NT2/D1 (cell line): ENCODE data around the gene RPLP1.
A peak's percentile ranks its signal among the peaks of the same experiment; 100 is the strongest.

Experiments used
- DNase-seq: peaks from one replicate; pipeline ENCODE4 v3.0.0-alpha.2; 2011; ENCODE audit warnings: low read depth, low spot score
- H3K27me3 ChIP-seq: 2 replicates; pipeline ENCODE4 v1.6.0; 2011; ENCODE audit warnings: mild to moderate bottlenecking; ENCODE audit not compliant: insufficient read length, insufficient read depth
- H3K36me3 ChIP-seq: 2 replicates; pipeline ENCODE4 v1.6.1; 2011; ENCODE audit warnings: mild to moderate bottlenecking, low read length, mixed read lengths; ENCODE audit not compliant: insufficient read depth, insufficient read length
- H3K4me1 ChIP-seq: 2 replicates; pipeline ENCODE4 v1.5.1; 2011; ENCODE audit not compliant: insufficient read depth, insufficient read length
- H3K4me3 ChIP-seq: 2 replicates; pipeline ENCODE4 v1.5.1; 2011; ENCODE audit warnings: low read depth; ENCODE audit not compliant: insufficient read length
- H3K9ac ChIP-seq: 2 replicates; pipeline ENCODE4 v1.6.0; 2011; ENCODE audit warnings: low read depth; ENCODE audit not compliant: insufficient read length
- H3K9me3 ChIP-seq: 2 replicates; pipeline ENCODE4 v1.5.1; 2011; ENCODE audit warnings: mild to moderate bottlenecking, low read length; ENCODE audit not compliant: insufficient read depth
- SUZ12 ChIP-seq: IDR thresholded peaks from 2 replicates; pipeline ENCODE4 v1.6.1; 2011; ENCODE audit not compliant: insufficient read length, insufficient read depth; ENCODE audit errors: extremely low read depth
- YY1 ChIP-seq: IDR thresholded peaks from 2 replicates; pipeline ENCODE4 v1.6.1; 2011; ENCODE audit not compliant: insufficient read length, insufficient read depth
- ZNF274 ChIP-seq: IDR thresholded peaks from 2 replicates; pipeline ENCODE4 v1.6.1; 2011; ENCODE audit warnings: mild to moderate bottlenecking, low read depth, low read length

Gene RPLP1

GRCh38 chr15:69456208-69457166, 3.9 kb downstream of the RPLP1 start:
- no peak for TF ChIP-seq YY1
- no peak for TF ChIP-seq SUZ12
- no peak for TF ChIP-seq ZNF274
- Histone ChIP-seq H3K9ac (no peak overlapping the region), H3K27me3 (no peaks in the 10 kb centered on the region), H3K9me3 (no peaks in the 10 kb centered on the region), H3K4me3 (no peak overlapping the region), H3K4me1 (peaks cover 3% of the 10 kb centered on the region), H3K36me3 (peaks cover 51% of the 10 kb centered on the region)
- no peak for DNase-seq

- Histone ChIP-seq H3K27me3 (no peaks in the 10 kb centered on the region), H3K36me3 (peaks cover 51% of the 10 kb centered on the region), H3K9ac (no peak overlapping the region), H3K9me3 (no peaks in the 10 kb centered on the region), H3K4me1 (peaks cover 10% of the 10 kb centered on the region), H3K4me3 (no peak overlapping the region)
- DNase-seq, result no peak
- TF ChIP-seq SUZ12 (no peak), ZNF274 (no peak), YY1 (no peak)
Observed at GRCh38 chr15:69457304-69458280, 5.0 kb downstream of the RPLP1 start.

- no peak overlapping the region for H3K9ac ChIP-seq
- peaks cover 37% of the 10 kb centered on the region for H3K36me3 ChIP-seq
- TF ChIP-seq ZNF274, result no peak
- no peak for TF ChIP-seq SUZ12
- no peak for TF ChIP-seq YY1
- no peaks in the 10 kb centered on the region for H3K27me3 ChIP-seq
- H3K4me3 ChIP-seq, result no peak overlapping the region
- H3K9me3 ChIP-seq, result no peaks in the 10 kb centered on the region
- peaks cover 10% of the 10 kb centered on the region for H3K4me1 ChIP-seq
- no peak for DNase-seq
Observed at GRCh38 chr15:69459066-69459465, 6.4 kb downstream of the RPLP1 start.

GRCh38 chr15:69460481-69460880, 7.9 kb downstream of the RPLP1 start:
- H3K9ac ChIP-seq, result no peak overlapping the region
- no peaks in the 10 kb centered on the region for H3K27me3 ChIP-seq
- TF ChIP-seq ZNF274 (no peak), YY1 (no peak), SUZ12 (no peak)
- H3K36me3 ChIP-seq, result peaks cover 23% of the 10 kb centered on the region
- H3K4me1 ChIP-seq, result peaks cover 6% of the 10 kb centered on the region
- H3K4me3 ChIP-seq, result no peak overlapping the region
- no peak for DNase-seq
- H3K9me3 ChIP-seq, result no peaks in the 10 kb centered on the region

- H3K4me1 ChIP-seq, result peaks cover 9% of the 10 kb centered on the region
- no peak for TF ChIP-seq ZNF274
- no peak for TF ChIP-seq YY1
- no peak for TF ChIP-seq SUZ12
- no peak for DNase-seq
- H3K4me3 ChIP-seq, result peak overlapping the region; percentile 40
- peak overlapping the region; percentile 81 for H3K9ac ChIP-seq
- H3K27me3 ChIP-seq, result no peaks in the 10 kb centered on the region
- no peaks in the 10 kb centered on the region for H3K9me3 ChIP-seq
- H3K36me3 ChIP-seq, result peaks cover 7% of the 10 kb centered on the region
Observed at GRCh38 chr15:69462030-69462492, 9.4 kb downstream of the RPLP1 start.

- Histone ChIP-seq H3K4me3 (peak overlapping the region; percentile 55), H3K9ac (peak overlapping the region; percentile 81), H3K4me1 (peaks cover 9% of the 10 kb centered on the region), H3K36me3 (peaks cover 2% of the 10 kb centered on the region), H3K27me3 (no peaks in the 10 kb centered on the region), H3K9me3 (no peaks in the 10 kb centered on the region)
- peak; percentile 98 for DNase-seq
- TF ChIP-seq YY1, result no peak
- no peak for TF ChIP-seq ZNF274
- TF ChIP-seq SUZ12, result no peak
Observed at GRCh38 chr15:69462493-69463181, 10.0 kb downstream of the RPLP1 start.
